Uterus (tissue), 4 donors: Measurements from ENCODE around the gene LGR6. TPM values are rescaled to one million over a fixed set of nuclear protein-coding genes. Genes with fewer than 3 reads are reported as not detected.
A peak's percentile ranks its signal among the peaks of the same experiment; 100 is the strongest.

ENCODE experiments used
- DNase-seq, 2 donors: peaks; one replicate each; pipeline ENCODE4 v3.0.0-alpha.2; 2019 to 2020
- H3K27ac ChIP-seq, 2 donors: fragments of 200-600 bp; sonication (generic); 1 replicate in 1 of 2; 2 replicates in 1 of 2; pipeline ENCODE4 v1.5.1; 2016 to 2018
- H3K27me3 ChIP-seq, 2 donors: fragments of 200-600 bp; sonication (generic); one replicate each; pipeline ENCODE4 v1.5.1; 2018 to 2019; ENCODE audit warnings: control low read depth in 1 of 2
- H3K36me3 ChIP-seq, 2 donors: fragments of 200-600 bp; sonication (generic); one replicate each; pipeline ENCODE4 v1.5.1; 2019; ENCODE audit warnings: control low read depth in 1 of 2
- H3K4me1 ChIP-seq, 2 donors: fragments of 200-600 bp; sonication (generic); one replicate each; pipeline ENCODE4 v1.5.1; 2018 to 2019; ENCODE audit warnings: control low read depth in 1 of 2
- H3K4me3 ChIP-seq, 2 donors: fragments of 200-600 bp; sonication (generic); 1 replicate in 1 of 2; 2 replicates in 1 of 2; pipeline ENCODE4 v1.5.1; 2018 to 2019; ENCODE audit warnings: mild to moderate bottlenecking in 1 of 2
- H3K9me3 ChIP-seq, 2 donors: fragments of 200-600 bp; sonication (generic); one replicate each; pipeline ENCODE4 v1.5.1; 2019; ENCODE audit warnings: control low read depth in 1 of 2
- POLR2A ChIP-seq, 2 donors: fragments of 450-650 bp; IDR thresholded peaks; one replicate each; pipeline ENCODE4 v1.6.1; 2016; ENCODE audit warnings: antibody characterized with exemption in 2 of 2, mild to moderate bottlenecking in 1 of 2, moderate library complexity in 1 of 2
- intact Hi-C: fragments of 100-400 bp; cut with DNase I; formaldehyde crosslinking; loops from one replicate; pipeline ENCODE4 v1.15.1; 2023; ENCODE audit warnings: low total_unique reads
- total RNA-seq, 4 donors: library from RNA; depleted of rRNA in 3 of 4; stranded (reverse); fragments of >200 nt in 3 of 4; gene quantifications; one replicate each; pipeline versions ENCODE4 v1.1.0 to v1.2.4, GENCODE V29; 2014 to 2023
- TF ChIP-seq, protein P1 (sequence below), 4 experiments: fragments of 200-600 bp in 2 of 4; fragments of 450-650 bp in 2 of 4; sonication (generic) in 2 of 4; IDR thresholded peaks; one replicate each; pipeline ENCODE4 v1.5.1; 2016 to 2019; ENCODE audit warnings: antibody characterized with exemption in 4 of 4, mild to moderate bottlenecking in 2 of 4, moderate library complexity in 1 of 4
- donor health status: DM: yes; HTN: yes; CAD: no.

LGR6 gene
- total RNA-seq, 4 donors from 2014 or later, result 3.5 to 7.2 (median 4.0) TPM; not detected in 1

DNA sequence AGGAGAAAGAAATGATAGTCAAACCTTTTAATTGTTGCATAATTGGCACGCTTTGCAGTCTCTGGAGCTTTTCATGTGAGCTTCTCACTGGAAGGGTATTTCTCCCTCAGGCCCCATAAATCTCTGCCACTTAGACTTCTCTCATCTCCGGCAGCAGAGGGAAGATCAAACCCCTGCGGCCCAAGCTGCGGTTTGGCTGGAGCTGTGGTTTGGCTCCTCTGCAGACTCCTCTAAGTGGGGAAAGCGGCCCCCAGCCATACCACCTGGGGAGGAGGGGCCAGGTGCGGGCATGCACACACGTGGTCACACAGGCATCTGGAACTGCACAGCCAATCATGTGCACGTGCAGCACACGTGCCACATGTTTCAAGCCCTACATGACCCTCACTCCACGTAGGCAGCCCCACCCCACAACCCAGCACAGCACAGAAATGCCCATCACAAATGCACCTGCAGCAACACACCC lies 89.8 kb downstream of the LGR6 start:
- no peak overlapping the region for H3K27ac ChIP-seq
- H3K9me3 ChIP-seq, result no peaks in the 10 kb centered on the region
- DNase-seq, result no peak
- no peaks in the 10 kb centered on the region for H3K4me1 ChIP-seq
- no peak for TF ChIP-seq POLR2A (IDR thresholded peaks at IDR 0.05)
- TF ChIP-seq, protein P1, sequence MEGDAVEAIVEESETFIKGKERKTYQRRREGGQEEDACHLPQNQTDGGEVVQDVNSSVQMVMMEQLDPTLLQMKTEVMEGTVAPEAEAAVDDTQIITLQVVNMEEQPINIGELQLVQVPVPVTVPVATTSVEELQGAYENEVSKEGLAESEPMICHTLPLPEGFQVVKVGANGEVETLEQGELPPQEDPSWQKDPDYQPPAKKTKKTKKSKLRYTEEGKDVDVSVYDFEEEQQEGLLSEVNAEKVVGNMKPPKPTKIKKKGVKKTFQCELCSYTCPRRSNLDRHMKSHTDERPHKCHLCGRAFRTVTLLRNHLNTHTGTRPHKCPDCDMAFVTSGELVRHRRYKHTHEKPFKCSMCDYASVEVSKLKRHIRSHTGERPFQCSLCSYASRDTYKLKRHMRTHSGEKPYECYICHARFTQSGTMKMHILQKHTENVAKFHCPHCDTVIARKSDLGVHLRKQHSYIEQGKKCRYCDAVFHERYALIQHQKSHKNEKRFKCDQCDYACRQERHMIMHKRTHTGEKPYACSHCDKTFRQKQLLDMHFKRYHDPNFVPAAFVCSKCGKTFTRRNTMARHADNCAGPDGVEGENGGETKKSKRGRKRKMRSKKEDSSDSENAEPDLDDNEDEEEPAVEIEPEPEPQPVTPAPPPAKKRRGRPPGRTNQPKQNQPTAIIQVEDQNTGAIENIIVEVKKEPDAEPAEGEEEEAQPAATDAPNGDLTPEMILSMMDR (IDR thresholded peaks at IDR 0.05), result no peak
- no peaks in the 10 kb centered on the region for H3K36me3 ChIP-seq
- H3K4me3 ChIP-seq, result no peak overlapping the region
- no peaks in the 10 kb centered on the region for H3K27me3 ChIP-seq
- intact Hi-C loops, result no loop called here

DNA sequence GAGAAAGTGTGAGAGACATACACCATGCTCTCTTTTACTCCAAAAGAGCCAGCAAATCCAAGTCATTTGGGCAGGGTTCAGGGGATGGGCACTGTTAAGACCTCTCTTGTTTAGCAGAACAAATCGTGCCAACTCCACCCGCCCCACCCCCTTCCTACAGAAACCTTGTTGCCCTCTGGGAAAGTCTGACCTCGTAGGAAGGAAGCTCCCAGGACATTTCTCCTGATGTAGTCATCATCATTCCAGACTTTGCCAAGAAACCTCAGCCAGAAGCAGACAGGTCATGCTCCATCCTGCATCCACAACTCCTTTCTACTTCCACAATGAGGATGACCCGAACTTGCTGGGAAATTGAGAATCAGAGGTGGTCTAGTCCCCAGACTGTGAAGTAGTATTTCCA lies 90.4 kb downstream of the LGR6 start:
- H3K4me1 ChIP-seq, result no peaks in the 10 kb centered on the region

DNA sequence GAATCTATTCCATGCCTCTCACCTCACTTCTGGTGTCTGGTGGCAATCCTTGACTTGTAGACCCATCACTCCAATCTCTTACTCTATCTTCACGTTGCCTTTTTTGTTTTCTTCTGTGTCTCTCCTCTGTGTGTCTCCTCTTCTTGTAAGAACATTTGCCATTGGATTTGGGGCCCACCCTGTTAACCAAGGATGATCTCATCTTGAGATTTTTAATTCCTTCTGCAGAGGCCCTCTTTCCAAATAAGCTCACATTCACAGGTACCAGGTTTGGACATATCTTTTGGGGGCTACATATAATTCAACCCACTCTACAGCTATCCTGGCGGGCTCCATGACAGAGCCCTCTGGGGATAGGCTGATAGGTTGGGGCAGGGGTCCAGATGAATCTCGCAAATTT lies 92.3 kb downstream of the LGR6 start:
- Histone ChIP-seq H3K4me3 (no peak overlapping the region), H3K4me1 (no peaks in the 10 kb centered on the region), H3K27ac (no peak overlapping the region), H3K9me3 (no peaks in the 10 kb centered on the region), H3K36me3 (no peaks in the 10 kb centered on the region), H3K27me3 (no peaks in the 10 kb centered on the region)
- intact Hi-C loops, result no loop called here
- TF ChIP-seq POLR2A (IDR thresholded peaks at IDR 0.05), result no peak
- TF ChIP-seq, protein P1 (IDR thresholded peaks at IDR 0.05), result no peak
- DNase-seq, result no peak

More for the DNA sequence above, 90.4 kb downstream of the LGR6 start:
- no peak for DNase-seq
- H3K9me3 ChIP-seq, result no peaks in the 10 kb centered on the region
- H3K27me3 ChIP-seq, result no peaks in the 10 kb centered on the region
- H3K27ac ChIP-seq, result no peak overlapping the region
- TF ChIP-seq, protein P1 (IDR thresholded peaks at IDR 0.05), result no peak
- no peak for TF ChIP-seq POLR2A (IDR thresholded peaks at IDR 0.05)
- H3K4me3 ChIP-seq, result no peak overlapping the region
- intact Hi-C loops, result no loop called here
- H3K36me3 ChIP-seq, result no peaks in the 10 kb centered on the region

DNA sequence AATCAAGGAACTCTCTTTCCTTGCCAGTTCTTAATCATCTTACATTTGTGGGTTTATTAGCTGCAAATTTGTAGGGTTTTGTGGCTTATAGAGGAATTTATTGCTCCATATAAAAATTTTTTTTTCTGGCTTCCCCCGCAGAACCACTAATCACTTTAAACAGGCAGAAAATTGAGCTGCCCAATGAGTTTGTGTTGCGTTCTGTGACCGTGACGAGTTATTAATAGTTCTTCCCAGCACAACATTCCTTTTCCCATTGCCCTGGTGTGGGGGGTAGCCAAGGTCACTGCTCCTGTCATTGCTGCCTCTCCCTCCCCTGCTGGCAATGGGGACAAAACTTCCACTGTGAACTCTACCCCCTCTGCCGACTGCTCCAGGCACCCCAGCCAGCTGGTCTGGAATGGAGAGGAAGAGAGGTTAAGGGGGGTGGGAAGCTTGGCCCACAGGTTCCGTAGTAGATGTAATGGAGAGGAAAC lies 93.1 kb downstream of the LGR6 start:
- H3K9me3 ChIP-seq, result no peaks in the 10 kb centered on the region
- DNase-seq, result peak in 1 of 2 donors; percentile 28
- TF ChIP-seq, protein P1 (IDR thresholded peaks at IDR 0.05), result no peak
- TF ChIP-seq POLR2A (IDR thresholded peaks at IDR 0.05), result no peak
- no peak overlapping the region for H3K4me3 ChIP-seq
- intact Hi-C loops, result no loop called here
- H3K27me3 ChIP-seq, result no peaks in the 10 kb centered on the region
- no peaks in the 10 kb centered on the region for H3K36me3 ChIP-seq
- H3K27ac ChIP-seq, result peak overlapping the region in 1 of 2 donors; percentile 14
- H3K4me1 ChIP-seq, result no peaks in the 10 kb centered on the region

DNA sequence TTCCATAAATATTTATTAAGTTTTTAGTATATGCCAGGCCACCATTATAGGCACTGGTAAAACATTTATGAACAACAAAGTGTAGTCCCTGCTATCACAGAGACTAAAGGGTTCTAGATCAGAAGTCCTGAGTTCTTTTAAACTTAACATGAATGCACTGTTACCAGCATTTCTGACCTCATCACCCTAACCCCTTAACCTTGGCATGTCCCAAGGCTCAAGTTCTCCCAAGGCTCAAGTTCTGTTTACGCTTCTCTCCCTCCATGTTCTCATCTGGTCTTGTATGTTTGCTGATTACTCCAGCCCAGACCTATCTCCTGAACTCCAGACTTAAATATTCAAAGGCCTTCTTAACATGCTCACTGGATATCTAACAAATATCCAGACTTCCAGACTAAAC lies 93.6 kb downstream of the LGR6 start:
- TF ChIP-seq POLR2A (IDR thresholded peaks at IDR 0.05), result no peak
- TF ChIP-seq, protein P1 (IDR thresholded peaks at IDR 0.05), result no peak
- Histone ChIP-seq H3K27ac (peak overlapping the region in 1 of 2 donors; percentile 14), H3K9me3 (no peaks in the 10 kb centered on the region), H3K4me3 (no peak overlapping the region), H3K27me3 (no peaks in the 10 kb centered on the region), H3K4me1 (no peaks in the 10 kb centered on the region), H3K36me3 (no peaks in the 10 kb centered on the region)
- no peak for DNase-seq
- intact Hi-C loops, result no loop called here
